ENCODE measurements around the gene SLIT3.

SLIT3 gene

GRCh38 chr5:168946363-168946762, 354.6 kb downstream of the SLIT3 start:
- no peak for FAIRE-seq
- TF ChIP-seq POLR2AphosphoS5 (IDR thresholded peaks at IDR 0.05; ENCODE audit: low read depth, low read length) (no peak), PAX5 (IDR thresholded peaks at IDR 0.05; ENCODE audit: insufficient read depth, low read length, severe bottlenecking) (no peak), POLR2A (IDR thresholded peaks at IDR 0.05; ENCODE audit: low read depth, low read length) (no peak), POU2F2 (IDR thresholded peaks at IDR 0.05; ENCODE audit: low read depth, low read length) (no peak), TAF1 (IDR thresholded peaks at IDR 0.05; ENCODE audit: low read depth, low read length) (no peak), SPI1 (IDR thresholded peaks at IDR 0.05; ENCODE audit: low read depth, low read length) (no peak)
- no peak for DNase-seq (ENCODE audit: insufficient read length, low spot score)

- no peak for DNase-seq (ENCODE audit: insufficient read length, low spot score)
- TF ChIP-seq SPI1 (IDR thresholded peaks at IDR 0.05; ENCODE audit: low read depth, low read length) (no peak), PAX5 (IDR thresholded peaks at IDR 0.05; ENCODE audit: insufficient read depth, low read length, severe bottlenecking) (no peak), POU2F2 (IDR thresholded peaks at IDR 0.05; ENCODE audit: low read depth, low read length) (no peak), POLR2AphosphoS5 (IDR thresholded peaks at IDR 0.05; ENCODE audit: low read depth, low read length) (no peak), POLR2A (IDR thresholded peaks at IDR 0.05; ENCODE audit: low read depth, low read length) (no peak), TAF1 (IDR thresholded peaks at IDR 0.05; ENCODE audit: low read depth, low read length) (no peak)
- no peak for FAIRE-seq
These were observed 356.9 kb downstream of the SLIT3 start for GRCh38 chr5:168944004-168944403.

GRCh38 chr5:168943091-168943884, 357.7 kb downstream of the SLIT3 start:
- TF ChIP-seq POU2F2 (IDR thresholded peaks at IDR 0.05; ENCODE audit: low read depth, low read length) = no peak
- TF ChIP-seq PAX5 (IDR thresholded peaks at IDR 0.05; ENCODE audit: insufficient read depth, low read length, severe bottlenecking) = no peak
- no peak for TF ChIP-seq TAF1 (IDR thresholded peaks at IDR 0.05; ENCODE audit: low read depth, low read length)
- TF ChIP-seq SPI1 (IDR thresholded peaks at IDR 0.05; ENCODE audit: low read depth, low read length) = no peak
- TF ChIP-seq POLR2AphosphoS5 (IDR thresholded peaks at IDR 0.05; ENCODE audit: low read depth, low read length) = no peak
- no peak for TF ChIP-seq POLR2A (IDR thresholded peaks at IDR 0.05; ENCODE audit: low read depth, low read length)
- DNase-seq (ENCODE audit: insufficient read length, low spot score) = no peak
- FAIRE-seq = no peak

- TF ChIP-seq POLR2AphosphoS5 (IDR thresholded peaks at IDR 0.05; ENCODE audit: low read depth, low read length) = no peak
- TF ChIP-seq POU2F2 (IDR thresholded peaks at IDR 0.05; ENCODE audit: low read depth, low read length) = no peak
- TF ChIP-seq TAF1 (IDR thresholded peaks at IDR 0.05; ENCODE audit: low read depth, low read length) = no peak
- TF ChIP-seq SPI1 (IDR thresholded peaks at IDR 0.05; ENCODE audit: low read depth, low read length) = no peak
- TF ChIP-seq PAX5 (IDR thresholded peaks at IDR 0.05; ENCODE audit: insufficient read depth, low read length, severe bottlenecking) = no peak
- no peak for TF ChIP-seq POLR2A (IDR thresholded peaks at IDR 0.05; ENCODE audit: low read depth, low read length)
- FAIRE-seq (no peak), DNase-seq (ENCODE audit: insufficient read length, low spot score) (no peak)
These were observed 359.0 kb downstream of the SLIT3 start for GRCh38 chr5:168941901-168942300.

GRCh38 chr5:168940712-168941111, 360.2 kb downstream of the SLIT3 start:
- TF ChIP-seq POLR2A (IDR thresholded peaks at IDR 0.05; ENCODE audit: low read depth, low read length) = no peak
- no peak for TF ChIP-seq POU2F2 (IDR thresholded peaks at IDR 0.05; ENCODE audit: low read depth, low read length)
- TF ChIP-seq POLR2AphosphoS5 (IDR thresholded peaks at IDR 0.05; ENCODE audit: low read depth, low read length) = no peak
- TF ChIP-seq PAX5 (IDR thresholded peaks at IDR 0.05; ENCODE audit: insufficient read depth, low read length, severe bottlenecking) = no peak
- no peak for TF ChIP-seq SPI1 (IDR thresholded peaks at IDR 0.05; ENCODE audit: low read depth, low read length)
- no peak for TF ChIP-seq TAF1 (IDR thresholded peaks at IDR 0.05; ENCODE audit: low read depth, low read length)
- no peak for FAIRE-seq
- DNase-seq (ENCODE audit: insufficient read length, low spot score) = no peak

GRCh38 chr5:168939887-168940544, 360.9 kb downstream of the SLIT3 start:
- DNase-seq (ENCODE audit: insufficient read length, low spot score) (no peak), FAIRE-seq (no peak)
- no peak for TF ChIP-seq POLR2AphosphoS5 (IDR thresholded peaks at IDR 0.05; ENCODE audit: low read depth, low read length)
- no peak for TF ChIP-seq POLR2A (IDR thresholded peaks at IDR 0.05; ENCODE audit: low read depth, low read length)
- TF ChIP-seq PAX5 (IDR thresholded peaks at IDR 0.05; ENCODE audit: insufficient read depth, low read length, severe bottlenecking) = no peak
- TF ChIP-seq SPI1 (IDR thresholded peaks at IDR 0.05; ENCODE audit: low read depth, low read length) = no peak

- DNase-seq (ENCODE audit: insufficient read length, low spot score) = no peak
- FAIRE-seq = no peak
- TF ChIP-seq POLR2AphosphoS5 (IDR thresholded peaks at IDR 0.05; ENCODE audit: low read depth, low read length) (no peak), SPI1 (IDR thresholded peaks at IDR 0.05; ENCODE audit: low read depth, low read length) (no peak), POU2F2 (IDR thresholded peaks at IDR 0.05; ENCODE audit: low read depth, low read length) (no peak), TAF1 (IDR thresholded peaks at IDR 0.05; ENCODE audit: low read depth, low read length) (no peak), PAX5 (IDR thresholded peaks at IDR 0.05; ENCODE audit: insufficient read depth, low read length, severe bottlenecking) (no peak), POLR2A (IDR thresholded peaks at IDR 0.05; ENCODE audit: low read depth, low read length) (no peak)
These were observed 361.7 kb downstream of the SLIT3 start for GRCh38 chr5:168939156-168939800.

GRCh38 chr5:168936511-168936910, 364.4 kb downstream of the SLIT3 start:
- FAIRE-seq = no peak
- TF ChIP-seq POLR2A (IDR thresholded peaks at IDR 0.05; ENCODE audit: low read depth, low read length) = no peak
- no peak for TF ChIP-seq PAX5 (IDR thresholded peaks at IDR 0.05; ENCODE audit: insufficient read depth, low read length, severe bottlenecking)
- TF ChIP-seq TAF1 (IDR thresholded peaks at IDR 0.05; ENCODE audit: low read depth, low read length) = no peak
- TF ChIP-seq SPI1 (IDR thresholded peaks at IDR 0.05; ENCODE audit: low read depth, low read length) = no peak
- TF ChIP-seq POLR2AphosphoS5 (IDR thresholded peaks at IDR 0.05; ENCODE audit: low read depth, low read length) = no peak
- TF ChIP-seq POU2F2 (IDR thresholded peaks at IDR 0.05; ENCODE audit: low read depth, low read length) = no peak
- DNase-seq (ENCODE audit: insufficient read length, low spot score) = no peak

- no peak for FAIRE-seq
- no peak for DNase-seq (ENCODE audit: insufficient read length, low spot score)
- TF ChIP-seq POU2F2 (IDR thresholded peaks at IDR 0.05; ENCODE audit: low read depth, low read length) (no peak), POLR2A (IDR thresholded peaks at IDR 0.05; ENCODE audit: low read depth, low read length) (no peak), SPI1 (IDR thresholded peaks at IDR 0.05; ENCODE audit: low read depth, low read length) (no peak), PAX5 (IDR thresholded peaks at IDR 0.05; ENCODE audit: insufficient read depth, low read length, severe bottlenecking) (no peak), TAF1 (IDR thresholded peaks at IDR 0.05; ENCODE audit: low read depth, low read length) (no peak), POLR2AphosphoS5 (IDR thresholded peaks at IDR 0.05; ENCODE audit: low read depth, low read length) (no peak)
These were observed 365.8 kb downstream of the SLIT3 start for GRCh38 chr5:168935183-168935582.

All from GM12891 (cell line).